ENCODE measurements around the gene EVI2A. TPM values are rescaled to one million over a fixed set of nuclear protein-coding genes. Genes with fewer than 3 reads are reported as not detected.
"Not testable (repeated sequence)": the region's sequence is repeated elsewhere in the genome, so short reads cannot be mapped to it uniquely, and the experiment has no call there.

EVI2A gene
- total and polyA plus RNA-seq, 2 of the 13 experiments (the other 11 are each of a cell fraction or from before 2014, with no cell fraction given) = not detected

DNA sequence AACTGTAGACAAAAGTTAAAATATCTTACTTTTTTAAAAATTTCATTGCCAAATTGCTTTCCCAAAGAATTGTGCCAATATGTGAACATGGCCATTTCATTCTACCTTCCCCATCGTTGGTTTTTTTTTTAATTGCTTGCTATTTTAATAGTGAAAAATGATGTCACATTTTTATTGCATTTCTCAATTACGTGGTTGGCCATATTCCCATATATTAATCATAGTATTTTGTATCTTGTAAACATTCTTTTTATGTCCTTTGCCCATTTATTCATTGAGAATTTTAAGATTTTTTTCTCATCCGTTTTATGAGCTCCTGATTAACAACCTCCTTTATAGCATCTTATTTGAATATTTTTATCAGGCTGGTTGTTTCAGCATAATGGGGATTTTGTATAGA lies 31.6 kb downstream of the EVI2A start (continued):
- TF ChIP-seq, protein P1, sequence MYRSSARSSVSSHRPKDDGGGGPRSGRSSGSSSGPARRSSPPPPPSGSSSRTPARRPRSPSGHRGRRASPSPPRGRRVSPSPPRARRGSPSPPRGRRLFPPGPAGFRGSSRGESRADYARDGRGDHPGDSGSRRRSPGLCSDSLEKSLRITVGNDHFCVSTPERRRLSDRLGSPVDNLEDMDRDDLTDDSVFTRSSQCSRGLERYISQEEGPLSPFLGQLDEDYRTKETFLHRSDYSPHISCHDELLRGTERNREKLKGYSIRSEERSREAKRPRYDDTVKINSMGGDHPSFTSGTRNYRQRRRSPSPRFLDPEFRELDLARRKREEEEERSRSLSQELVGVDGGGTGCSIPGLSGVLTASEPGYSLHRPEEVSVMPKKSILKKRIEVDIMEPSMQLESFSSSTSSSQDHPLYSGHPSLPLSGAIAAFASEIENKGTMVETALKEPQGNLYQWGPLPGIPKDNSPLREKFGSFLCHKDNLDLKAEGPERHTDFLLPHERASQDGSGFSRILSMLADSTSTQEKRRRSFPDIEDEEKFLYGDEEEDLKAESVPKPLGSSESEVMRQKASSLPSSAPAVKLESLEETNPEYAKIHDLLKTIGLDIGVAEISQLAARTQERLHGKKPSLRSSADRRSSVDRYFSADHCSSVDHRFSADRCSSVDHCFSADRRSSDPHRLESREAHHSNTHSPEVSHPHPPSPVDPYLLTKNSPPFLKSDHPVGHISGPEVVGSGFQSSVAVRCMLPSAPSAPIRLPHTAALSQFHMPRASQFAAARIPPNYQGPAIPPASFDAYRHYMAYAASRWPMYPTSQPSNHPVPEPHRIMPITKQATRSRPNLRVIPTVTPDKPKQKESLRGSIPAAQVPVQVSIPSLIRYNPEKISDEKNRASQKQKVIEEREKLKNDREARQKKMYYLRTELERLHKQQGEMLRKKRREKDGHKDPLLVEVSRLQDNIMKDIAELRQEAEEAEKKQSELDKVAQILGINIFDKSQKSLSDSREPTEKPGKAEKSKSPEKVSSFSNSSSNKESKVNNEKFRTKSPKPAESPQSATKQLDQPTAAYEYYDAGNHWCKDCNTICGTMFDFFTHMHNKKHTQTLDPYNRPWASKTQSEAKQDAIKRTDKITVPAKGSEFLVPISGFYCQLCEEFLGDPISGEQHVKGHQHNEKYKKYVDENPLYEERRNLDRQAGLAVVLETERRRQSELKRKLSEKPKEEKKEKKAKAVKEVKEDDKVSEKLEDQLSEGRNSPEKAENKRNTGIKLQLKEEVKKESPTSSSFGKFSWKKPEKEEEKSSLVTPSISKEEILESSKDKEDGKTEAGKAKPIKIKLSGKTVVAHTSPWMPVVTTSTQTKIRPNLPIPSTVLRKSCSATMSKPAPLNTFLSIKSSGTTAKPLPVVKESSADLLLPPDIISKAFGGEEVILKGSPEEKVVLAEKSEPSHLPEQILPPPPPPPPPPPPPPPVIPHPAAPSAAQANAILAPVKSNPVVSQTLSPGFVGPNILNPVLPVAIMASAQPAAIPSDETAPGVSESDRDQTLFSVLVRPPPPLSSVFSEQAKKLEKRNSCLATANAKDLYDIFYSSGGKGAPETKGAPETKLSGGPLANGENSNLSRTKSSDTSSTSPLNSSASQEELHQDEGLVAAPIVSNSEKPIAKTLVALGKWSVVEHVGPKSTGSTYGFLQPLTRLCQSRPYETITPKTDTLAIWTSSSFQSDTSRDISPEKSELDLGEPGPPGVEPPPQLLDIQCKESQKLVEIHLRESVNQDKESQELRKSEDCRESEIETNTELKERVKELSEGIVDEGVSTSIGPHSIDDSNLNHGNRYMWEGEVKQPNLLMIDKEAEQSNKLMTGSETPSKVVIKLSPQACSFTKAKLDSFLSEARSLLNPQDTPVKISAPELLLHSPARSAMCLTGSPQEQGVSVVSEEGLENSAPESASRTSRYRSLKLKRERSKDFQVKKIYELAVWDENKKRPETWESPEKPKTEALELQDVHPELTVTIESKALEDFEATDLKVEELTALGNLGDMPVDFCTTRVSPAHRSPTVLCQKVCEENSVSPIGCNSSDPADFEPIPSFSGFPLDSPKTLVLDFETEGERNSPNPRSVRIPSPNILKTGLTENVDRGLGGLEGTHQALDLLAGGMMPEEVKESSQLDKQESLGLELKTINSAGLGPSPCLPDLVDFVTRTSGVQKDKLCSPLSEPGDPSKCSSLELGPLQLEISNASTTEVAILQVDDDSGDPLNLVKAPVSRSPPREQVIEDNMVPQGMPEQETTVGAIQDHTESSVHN (CRISPR knock-in tag; IDR thresholded peaks at IDR 0.05) = no peak
- TF ChIP-seq HOXA5 (CRISPR knock-in tag; IDR thresholded peaks at IDR 0.05) = no peak
- no peak for TF ChIP-seq ZNF292 (CRISPR knock-in tag; IDR thresholded peaks at IDR 0.05; ENCODE audit: borderline replicate concordance, low read depth)

DNA sequence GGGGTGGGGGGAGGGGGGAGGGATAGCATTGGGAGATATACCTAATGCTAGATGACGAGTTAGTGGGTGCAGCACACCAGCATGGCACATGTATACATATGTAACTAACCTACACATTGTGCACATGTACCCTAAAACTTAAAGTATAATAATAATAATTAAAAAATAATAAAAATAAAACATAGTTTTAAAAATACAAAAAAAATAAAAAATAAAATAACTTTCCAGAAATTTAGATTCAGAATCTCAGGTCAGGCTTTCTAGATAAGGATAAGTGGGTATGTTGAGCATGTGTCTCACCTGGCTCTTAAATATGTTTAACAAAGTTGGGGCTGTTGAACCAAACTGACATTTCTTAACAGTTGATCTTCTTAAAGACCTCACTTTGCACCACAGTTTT lies 33.5 kb downstream of the EVI2A start:
- BruUV-seq (replicated peaks); CTCF ChIA-PET (ENCODE audit: low intra/inter-chr PET ratio, low total read pairs): not testable (repeated sequence)

More for the DNA sequence above, 33.5 kb downstream of the EVI2A start:
- H3K4me1 ChIP-seq (ENCODE audit: insufficient read depth, low read length); H3K27ac ChIP-seq (ENCODE audit: extremely low read length, insufficient read depth, low read length); FAIRE-seq; H3K9me3 ChIP-seq (ENCODE audit: low read length); H4K20me1 ChIP-seq (ENCODE audit: insufficient read depth, low read length); DNase-seq (ENCODE audit: low spot score); H2AFZ ChIP-seq (ENCODE audit: low read length); ATAC-seq; H3K4me3 ChIP-seq (replicated peaks in 1 of 3; ENCODE audit: insufficient read depth in 1 of 3, low read depth in 2 of 3, low read length in 3 of 3); H3K4me2 ChIP-seq (ENCODE audit: low read depth, low read length); H3K79me2 ChIP-seq (ENCODE audit: insufficient read depth, low read length); H3K36me3 ChIP-seq (replicated peaks in 1 of 2; ENCODE audit: control insufficient read depth in 1 of 2, insufficient read depth in 2 of 2, low read length in 2 of 2); in situ Hi-C loops (cut with HindIII; ENCODE audit: extremely low pct_ligation_motif_present, low pct_unique_long_range_greater_than_20kb); H3K9ac ChIP-seq (ENCODE audit: insufficient read depth, low read depth, low read length); intact Hi-C loops (cut with micrococcal nuclease; ENCODE audit: unreplicated experiment); H3K27me3 ChIP-seq (ENCODE audit: control insufficient read depth in 1 of 2, insufficient read depth in 2 of 2, low read length in 2 of 2); POLR2A ChIA-PET: not testable (repeated sequence)
- WGBS (ENCODE audit: low lambda C conversion rate) = 89% methylated on average over 1 of the region's 1 CpG

Data from HepG2 (cell line).